ENCODE measurements around the gene KLHL21.

The KLHL21 gene

DNA sequence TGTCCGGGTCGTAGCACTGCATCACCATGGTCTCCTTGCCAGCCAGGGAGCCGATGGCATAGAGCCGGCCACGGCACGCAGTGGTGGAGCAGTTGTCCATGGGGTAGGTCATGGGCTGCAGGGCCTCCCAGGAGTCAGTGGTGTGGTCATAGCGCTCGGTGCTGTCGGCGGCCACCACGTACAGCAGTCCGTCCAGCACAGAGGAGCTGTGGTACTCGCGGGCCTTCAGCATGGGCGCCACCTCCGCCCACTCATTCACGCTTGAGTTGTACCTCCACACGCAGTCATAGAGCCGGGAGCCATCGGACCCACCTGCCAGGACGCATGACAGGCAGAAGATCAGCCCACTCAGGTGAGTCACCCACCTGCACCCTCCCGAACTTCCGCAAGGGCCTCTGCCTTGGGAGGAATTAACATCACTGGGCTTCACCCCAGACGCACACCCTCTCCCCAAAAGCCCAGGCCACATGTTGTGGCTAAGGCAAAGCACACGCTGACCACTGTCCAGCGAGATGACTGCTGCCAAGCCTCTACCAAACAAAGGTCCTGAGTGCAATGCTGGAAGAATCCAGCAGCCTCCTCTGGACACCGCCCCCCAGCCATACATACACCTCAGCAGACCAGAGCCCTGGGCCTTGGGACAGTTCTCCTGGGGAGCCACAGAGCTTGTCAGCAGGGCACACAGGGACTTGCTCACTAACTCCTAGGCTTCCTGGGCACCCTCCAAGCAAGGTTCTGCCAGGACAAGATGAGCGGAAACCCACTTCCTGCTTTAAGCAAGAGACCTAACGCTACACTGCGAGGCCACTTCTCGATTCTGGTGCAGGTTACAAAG lies 3.3 kb downstream of the KLHL21 start:
- peak; percentile 78 for DNase-seq

DNA sequence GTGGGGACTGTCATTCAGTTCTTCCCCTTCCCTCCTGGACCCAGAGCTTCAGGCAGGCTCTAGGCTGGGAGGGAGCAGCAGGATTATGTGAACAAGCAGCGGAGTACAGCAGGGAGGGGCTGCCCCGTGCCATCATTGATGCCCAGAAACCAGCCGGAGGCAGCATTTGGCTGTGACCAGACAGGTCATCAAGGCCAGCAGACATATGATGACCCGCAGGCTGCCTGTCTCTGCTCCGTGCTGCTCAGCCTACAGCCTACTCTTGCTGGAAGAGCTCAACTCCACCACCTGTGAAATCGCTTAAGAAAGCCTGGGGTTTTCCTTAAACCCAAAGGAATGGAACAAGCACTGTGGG lies 4.9 kb downstream of the KLHL21 start:
- DNase-seq = no peak

DNA sequence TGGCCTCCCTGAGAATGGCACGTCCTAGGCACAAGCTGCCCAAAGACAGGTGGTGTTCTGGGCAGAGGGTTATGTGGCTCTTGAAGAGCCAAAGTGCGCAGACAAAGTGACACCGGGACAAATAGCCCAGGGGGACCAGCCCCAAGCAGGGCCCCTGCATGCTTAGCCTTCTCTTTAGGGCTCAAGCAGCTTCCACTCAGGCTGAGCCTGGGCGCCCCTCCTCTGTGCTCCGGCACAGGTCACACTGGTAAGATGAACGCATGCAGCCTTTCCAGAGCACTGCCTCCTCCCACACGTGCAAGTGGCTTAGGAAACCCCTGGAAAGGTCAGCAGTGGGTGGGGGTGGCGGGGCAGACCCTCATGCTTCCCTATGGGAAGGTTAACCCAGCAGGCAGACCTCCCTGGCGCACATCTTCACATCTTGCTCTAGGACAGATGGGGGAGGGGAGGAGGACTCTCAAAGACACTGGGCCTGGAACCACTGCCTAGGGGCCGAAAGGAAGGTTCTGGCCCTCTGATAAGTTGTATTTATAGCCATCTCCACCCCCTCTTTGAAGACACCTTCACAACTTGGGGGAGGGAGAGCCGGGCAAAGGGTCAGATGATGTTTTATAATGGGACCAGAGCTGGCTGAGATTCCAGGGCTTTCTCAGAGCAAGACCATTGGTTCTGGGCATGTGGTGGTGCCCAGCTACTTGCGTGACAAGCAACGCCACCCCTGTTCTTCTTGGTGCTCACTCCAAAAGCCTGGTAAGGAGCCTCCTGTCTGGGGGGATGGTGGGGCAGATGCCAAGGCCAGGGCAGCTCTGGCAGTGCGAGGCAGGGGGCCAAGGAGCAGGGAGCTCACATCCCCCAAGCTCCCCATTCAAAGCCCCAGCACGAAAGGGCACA lies 5.5 kb downstream of the KLHL21 start:
- no peak for DNase-seq

DNA sequence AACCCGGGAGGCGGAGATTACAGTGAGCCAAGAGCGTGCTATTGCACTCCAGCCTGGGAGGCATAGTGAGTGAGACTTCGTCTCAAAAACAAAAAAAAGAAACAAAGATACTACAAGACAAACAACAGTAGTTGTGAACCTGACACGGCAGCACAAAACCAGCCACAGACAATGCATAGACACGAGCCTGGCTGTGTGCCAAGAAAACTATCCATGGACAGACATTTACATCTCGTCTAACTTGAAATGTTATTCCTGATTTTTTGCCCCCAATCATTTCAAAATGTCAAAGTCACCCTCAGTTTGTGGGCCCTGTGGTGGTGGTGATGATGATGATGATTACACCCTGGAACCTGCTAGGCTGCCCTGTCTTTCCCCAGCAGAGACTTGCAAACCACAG lies 6.3 kb downstream of the KLHL21 start:
- DNase-seq = peak; percentile 45

DNA sequence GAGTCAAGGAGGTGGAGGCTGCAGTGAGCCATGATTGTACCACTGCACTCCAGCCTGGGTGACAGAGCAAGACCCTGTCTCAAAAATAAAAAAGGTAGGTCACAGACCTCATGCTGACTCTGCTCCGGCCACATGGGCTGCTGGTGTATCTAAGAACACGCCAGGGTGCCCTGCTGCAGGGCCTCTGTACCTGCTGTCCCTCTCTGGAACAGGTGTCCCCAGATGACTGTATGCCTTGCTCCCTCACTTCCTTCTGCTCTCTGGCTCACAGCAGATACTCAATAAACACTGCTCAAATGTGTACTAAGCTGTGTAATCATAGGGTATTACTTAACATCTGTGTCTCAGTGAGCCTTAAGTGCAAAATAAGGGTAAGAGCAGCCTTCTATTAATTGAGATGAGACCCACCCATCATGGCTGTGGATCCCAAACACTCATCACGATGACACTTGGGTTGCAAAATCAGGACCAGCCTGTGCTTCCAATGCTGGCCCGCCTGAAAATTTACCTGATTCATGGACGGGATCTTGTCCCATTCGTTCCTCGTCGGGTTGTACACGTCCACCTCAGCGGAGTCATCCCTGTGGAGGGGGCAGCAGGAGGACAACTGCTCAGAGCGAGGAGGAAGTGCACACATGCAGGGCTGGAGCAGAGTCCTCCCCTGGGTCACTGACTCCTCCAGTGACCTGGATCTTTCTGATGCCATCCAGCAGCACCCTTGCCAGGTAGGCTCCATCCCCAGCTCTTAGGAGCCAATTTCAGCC lies 7.5 kb downstream of the KLHL21 start:
- no peak for DNase-seq

- no peak for DNase-seq
Observed at GRCh38 chr1:6593810-6594209, 8.9 kb downstream of the KLHL21 start.

GRCh38 chr1:6592865-6593593 lies 9.6 kb downstream of the KLHL21 start:
- DNase-seq = no peak

DNA sequence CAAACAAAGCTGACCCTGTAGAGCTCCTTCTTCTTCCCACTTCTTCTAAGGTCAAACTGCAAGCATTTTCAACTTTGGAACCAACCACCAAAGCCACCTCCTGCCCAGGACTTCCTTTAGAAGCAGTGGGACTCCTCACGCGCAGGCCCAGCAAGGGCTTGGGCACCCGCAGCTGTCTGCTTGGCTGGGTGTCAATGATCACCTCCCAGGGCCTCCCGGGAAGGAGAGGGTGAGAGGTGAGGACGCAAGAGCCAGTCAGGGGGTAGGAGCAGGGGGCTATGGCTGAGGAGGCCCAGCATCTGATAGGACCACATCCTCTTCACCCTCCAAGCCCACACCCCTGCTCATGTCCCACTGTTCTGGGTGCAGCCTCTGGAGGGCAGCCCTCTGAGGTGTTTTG lies 10.2 kb downstream of the KLHL21 start:
- no peak for DNase-seq

DNA sequence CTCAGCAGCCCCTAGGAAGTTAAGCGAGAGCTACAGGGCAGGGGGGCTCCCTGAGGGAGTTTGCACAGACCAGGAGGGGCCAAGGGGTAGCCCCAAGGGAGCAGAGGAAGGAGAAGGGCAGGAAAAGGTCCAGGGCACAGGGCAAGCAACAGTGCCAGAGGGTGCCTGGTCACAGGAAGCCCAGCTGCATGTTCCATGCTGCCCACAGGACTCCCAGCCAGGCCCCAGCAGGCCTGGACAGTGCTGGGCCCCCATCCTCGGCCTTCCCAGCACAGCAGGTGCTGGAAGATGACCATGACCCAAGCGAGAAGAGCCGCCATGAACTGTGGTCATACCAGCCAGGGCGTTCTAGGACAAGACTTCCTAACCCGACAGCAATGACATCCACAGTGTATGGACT lies 11.0 kb downstream of the KLHL21 start:
- DNase-seq = no peak

- DNase-seq = peak; percentile 69
Observed at GRCh38 chr1:6591222-6591621, 11.4 kb downstream of the KLHL21 start.

- DNase-seq = no peak
Observed at GRCh38 chr1:6590046-6590445, 12.6 kb downstream of the KLHL21 start.

DNA sequence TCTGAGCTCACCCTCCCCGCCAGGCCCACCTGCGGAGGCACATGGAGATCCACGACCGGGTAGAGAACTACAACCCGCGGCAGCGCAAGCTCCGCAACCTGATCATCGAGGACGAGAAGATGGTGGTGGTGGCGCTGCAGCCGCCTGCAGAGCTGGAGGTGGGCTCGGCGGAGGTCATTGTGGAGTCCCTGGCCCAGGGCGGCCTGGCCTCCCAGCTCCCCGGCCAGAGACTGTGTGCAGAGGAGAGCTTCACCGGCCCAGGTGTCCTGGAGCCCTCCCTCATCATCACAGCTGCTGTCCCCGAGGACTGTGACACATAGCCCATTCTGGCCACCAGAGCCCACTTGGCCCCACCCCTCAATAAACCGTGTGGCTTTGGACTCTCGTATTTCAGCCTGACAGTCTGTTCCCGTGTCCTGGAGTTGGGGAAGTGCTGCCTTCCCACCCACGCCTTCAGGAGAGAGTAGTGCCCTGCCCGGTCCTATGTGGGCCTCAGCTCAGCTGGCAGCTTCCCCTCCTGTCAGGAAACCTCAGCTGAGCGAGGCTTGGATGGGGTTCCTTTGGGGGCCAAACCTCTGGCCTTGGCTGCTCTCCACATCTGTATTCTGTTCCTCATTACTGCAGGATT lies 13.7 kb downstream of the KLHL21 start:
- DNase-seq = no peak

DNA sequence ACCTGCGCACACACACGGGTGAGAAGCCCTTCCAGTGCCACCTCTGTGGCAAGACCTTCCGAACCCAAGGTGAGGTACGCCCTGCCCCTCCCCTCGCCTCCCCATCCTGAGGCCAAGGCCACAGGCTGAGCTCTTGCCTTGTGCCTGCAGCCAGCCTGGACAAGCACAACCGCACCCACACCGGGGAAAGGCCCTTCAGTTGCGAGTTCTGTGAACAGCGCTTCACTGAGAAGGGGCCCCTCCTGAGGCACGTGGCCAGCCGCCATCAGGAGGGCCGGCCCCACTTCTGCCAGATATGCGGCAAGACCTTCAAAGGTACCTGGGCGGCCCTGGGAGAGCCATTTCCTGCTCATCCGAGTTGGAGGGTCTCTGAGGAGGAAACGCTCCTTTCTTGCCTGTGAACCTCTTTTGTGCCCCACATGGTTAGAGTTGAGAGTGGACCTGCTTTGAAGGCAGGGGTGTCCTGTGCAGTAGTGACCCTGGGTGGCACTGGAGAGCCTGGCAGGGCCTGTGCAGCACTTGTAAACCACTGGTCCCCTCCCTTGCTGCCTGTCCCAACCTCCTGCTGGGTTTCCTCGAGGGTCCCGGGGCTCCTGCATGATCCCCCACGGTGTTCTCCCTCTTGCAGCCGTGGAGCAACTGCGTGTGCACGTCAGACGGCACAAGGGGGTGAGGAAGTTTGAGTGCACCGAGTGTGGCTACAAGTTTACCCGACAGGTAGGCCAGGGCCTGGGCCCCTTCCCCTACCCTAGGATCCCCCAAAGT lies 14.4 kb downstream of the KLHL21 start:
- no peak for DNase-seq

- no peak for DNase-seq
Observed at GRCh38 chr1:6587261-6588005, 15.2 kb downstream of the KLHL21 start.

DNA sequence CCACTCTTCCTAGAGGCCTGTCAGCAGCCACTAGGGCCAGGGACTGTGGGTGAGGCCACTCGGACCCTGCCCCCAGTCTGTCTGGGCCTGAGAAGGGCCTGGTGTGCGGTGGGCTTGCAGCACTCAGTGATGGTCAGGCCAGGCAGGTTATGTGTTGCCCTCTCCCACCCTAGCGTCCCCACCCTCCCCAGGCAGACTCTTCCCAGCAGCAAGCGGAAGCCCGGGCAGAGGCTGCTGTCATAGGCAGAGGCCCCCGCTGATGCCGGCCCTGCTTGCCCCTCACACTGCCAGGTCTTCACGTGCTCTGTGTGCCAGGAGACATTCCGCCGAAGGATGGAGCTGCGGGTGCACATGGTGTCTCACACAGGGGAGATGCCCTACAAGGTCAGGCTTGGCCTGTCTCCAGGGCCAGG lies 16.3 kb downstream of the KLHL21 start:
- DNase-seq = no peak

GRCh38 chr1:6585841-6586240 lies 16.8 kb downstream of the KLHL21 start:
- DNase-seq = no peak

- no peak for DNase-seq
Observed at GRCh38 chr1:6585081-6585722, 17.5 kb downstream of the KLHL21 start.

DNA sequence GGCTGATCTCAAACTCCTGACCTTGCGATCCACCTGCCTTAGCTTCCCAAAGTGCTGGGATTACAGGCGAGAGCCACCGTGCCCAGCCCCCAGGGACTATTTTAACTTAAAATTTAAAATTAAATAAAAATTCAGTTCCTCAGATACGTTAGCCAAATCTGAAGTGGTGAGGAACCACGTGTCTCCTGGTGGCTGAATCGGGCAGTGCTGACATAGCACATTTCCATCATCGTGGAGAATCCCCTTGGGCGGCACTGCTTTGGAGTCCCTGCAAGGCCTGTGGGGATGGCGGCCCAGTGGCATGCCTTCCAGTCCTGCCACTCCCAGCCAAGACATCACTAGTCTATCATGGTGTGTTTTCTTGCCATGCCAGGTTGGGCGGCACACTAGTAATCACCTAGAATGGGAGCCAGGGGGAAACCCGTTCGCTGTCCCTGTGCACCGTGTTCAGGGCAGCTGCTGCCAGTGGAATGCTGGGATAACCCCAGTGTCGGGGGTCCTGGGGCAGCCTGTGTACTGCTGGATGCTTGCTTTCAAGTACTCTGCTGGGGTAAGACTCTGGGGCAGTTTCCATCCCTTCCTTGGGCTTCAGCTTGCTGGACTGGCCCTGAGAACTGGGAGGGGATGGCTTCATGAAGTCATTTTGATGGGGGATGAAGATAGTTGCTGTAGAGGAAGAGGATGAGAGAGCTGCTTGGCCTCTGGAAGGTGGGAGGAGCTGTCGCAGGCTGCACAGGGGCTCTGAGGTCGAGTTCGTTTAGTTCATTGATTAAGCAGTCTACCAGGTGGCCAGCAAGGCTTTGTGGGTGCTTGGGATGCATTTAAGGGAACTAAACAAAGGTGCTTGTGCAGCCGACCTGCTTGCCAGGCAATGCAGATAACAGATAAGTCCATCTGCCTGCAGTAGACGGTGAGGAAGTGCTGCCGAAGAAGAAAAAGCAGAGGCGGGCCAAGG lies 18.3 kb downstream of the KLHL21 start:
- no peak for DNase-seq

- DNase-seq = no peak
Observed at GRCh38 chr1:6582370-6582769, 20.3 kb downstream of the KLHL21 start.
